Activated T-cell treated with anti-CD3 and anti-CD28 coated beads, Interleukin-2, amount 50 U/mL, for 48 hours (primary cell): ENCODE measurements around the gene GGNBP2.

Experiments
- DNase-seq, 2 experiments: peaks; one replicate each; pipeline ENCODE4 v3.0.0-alpha.2; 2020

GGNBP2 gene

DNA sequence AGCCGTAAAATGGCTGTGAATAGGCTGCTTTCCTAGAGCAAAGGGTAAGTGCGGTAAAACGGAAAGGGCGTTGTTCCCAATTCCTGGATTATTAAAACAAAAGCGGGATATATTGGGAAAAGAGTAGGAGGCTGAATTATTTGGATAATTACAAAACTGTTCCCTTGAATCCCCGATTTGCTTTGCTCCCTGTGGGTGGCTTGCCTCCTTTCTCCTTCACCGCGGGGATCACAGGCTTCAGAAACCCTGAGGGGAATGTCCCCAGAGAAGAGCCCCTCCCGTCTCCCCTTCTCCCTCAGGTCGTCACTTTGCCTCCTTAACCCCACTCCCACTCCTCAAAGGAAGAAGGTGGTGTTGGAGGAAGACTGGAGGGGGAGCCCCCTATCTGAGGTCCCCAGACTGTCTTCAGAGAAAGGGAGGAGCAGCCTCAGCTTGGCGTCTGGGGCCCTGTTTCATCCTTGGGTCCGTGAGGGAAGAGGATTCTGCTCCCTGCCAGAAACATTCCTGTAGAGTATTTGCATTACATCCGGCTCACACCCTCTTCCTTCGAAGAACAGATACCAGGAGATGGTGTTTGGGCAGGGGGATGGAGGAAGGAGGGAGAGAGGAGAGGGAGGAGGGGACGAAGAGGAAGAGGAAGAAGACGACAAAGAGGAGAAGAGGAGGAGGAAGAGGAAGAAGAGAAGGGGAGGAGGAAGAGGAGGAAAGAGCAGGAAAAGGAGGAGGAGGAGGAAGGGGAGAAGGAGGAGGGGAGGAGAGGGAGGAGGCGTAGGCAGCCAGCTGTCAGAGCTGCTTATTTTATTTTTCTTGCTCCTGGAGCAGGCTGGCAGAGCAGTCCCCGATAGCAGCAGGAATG is 88.4 kb downstream of the GGNBP2 start:
- DNase-seq: no peak
